HL-60 (cell line): ENCODE data around the gene LINC01488.

Experiments used
- DNase-seq, 2 experiments: peaks; one replicate each; pipeline ENCODE4 v3.0.0-alpha.2; 2010 to 2020; ENCODE audit warnings: low read depth in 1 of 2, low spot score in 1 of 2
- H3K27ac ChIP-seq: fragments of 250-450 bp; sonication (Bioruptor Pico); replicated peaks from 2 replicates; pipeline ENCODE4 v1.5.1; 2020; ENCODE audit warnings: mild to moderate bottlenecking, moderate library complexity
- H3K27me3 ChIP-seq: fragments of 250-450 bp; sonication (Bioruptor Pico); 2 replicates; pipeline ENCODE4 v1.5.1; 2021; ENCODE audit warnings: mild to moderate bottlenecking, moderate library complexity; ENCODE audit not compliant: insufficient read depth, poor library complexity, severe bottlenecking
- H3K4me3 ChIP-seq: replicated peaks from 2 replicates; pipeline ENCODE4 v1.5.1; 2011; ENCODE audit warnings: mild to moderate bottlenecking, control low read depth, low read length; ENCODE audit not compliant: insufficient read depth
- GABPA ChIP-seq: IDR thresholded peaks from 2 replicates; pipeline ENCODE4 v1.6.1; 2012; ENCODE audit warnings: low read depth
- POLR2AphosphoS5 ChIP-seq: IDR thresholded peaks from 2 replicates; pipeline ENCODE4 v1.6.1; 2012; ENCODE audit warnings: low read depth
- SPI1 ChIP-seq: IDR thresholded peaks from 2 replicates; pipeline ENCODE4 v1.6.1; 2012; ENCODE audit warnings: low read depth, mild to moderate bottlenecking, borderline replicate concordance
- TF ChIP-seq, protein P1 (sequence below): IDR thresholded peaks from one replicate; pipeline ENCODE4 v1.5.1; 2011; ENCODE audit warnings: low read length, control low read depth, inconsistent platforms; ENCODE audit not compliant: insufficient read depth
- TF ChIP-seq, protein P2 (sequence below): IDR thresholded peaks from 2 replicates; pipeline ENCODE4 v1.6.1; 2012; ENCODE audit warnings: low read depth; ENCODE audit not compliant: insufficient replicate concordance

LINC01488 gene

DNA sequence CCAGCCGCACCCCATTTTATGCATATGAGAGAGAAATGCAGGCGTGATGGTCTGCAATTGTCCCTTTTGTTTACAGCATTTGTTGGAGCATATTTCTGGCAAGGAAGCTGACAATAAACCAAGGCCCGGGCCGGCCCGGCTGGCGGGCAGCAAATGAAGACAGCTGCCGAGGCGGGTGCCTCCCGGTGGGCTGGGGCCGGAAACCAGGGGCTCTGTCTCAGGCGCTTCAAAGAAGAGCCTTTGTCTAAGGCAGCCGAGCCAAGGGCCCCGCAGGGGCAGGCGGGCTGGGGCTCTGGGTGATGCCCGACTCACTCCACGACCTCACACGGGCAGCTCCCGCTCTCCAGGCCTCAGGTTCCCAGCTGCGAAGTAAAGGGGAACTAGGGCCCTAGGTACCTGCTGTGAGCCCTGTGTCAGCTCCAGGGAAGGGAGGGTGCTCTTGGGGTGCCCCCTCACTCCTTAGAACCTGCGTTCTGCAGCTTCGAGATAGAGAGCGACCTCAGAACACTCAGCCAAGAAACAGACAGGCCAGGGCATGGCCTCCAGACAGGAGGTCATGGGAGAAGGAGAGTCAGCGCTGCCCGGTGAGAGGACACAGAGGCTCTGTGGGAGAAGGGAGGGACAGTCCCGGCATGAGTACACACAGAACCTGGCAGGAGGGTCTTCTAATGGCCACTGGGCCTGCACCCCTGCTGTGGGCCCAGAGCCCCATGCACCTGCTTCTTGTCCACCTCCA lies 2.4 kb downstream of the LINC01488 start:
- no peak overlapping the region for H3K27ac ChIP-seq
- H3K27me3 ChIP-seq, result no peaks in the 10 kb centered on the region
- no peak overlapping the region for H3K4me3 ChIP-seq
- TF ChIP-seq, protein P1, sequence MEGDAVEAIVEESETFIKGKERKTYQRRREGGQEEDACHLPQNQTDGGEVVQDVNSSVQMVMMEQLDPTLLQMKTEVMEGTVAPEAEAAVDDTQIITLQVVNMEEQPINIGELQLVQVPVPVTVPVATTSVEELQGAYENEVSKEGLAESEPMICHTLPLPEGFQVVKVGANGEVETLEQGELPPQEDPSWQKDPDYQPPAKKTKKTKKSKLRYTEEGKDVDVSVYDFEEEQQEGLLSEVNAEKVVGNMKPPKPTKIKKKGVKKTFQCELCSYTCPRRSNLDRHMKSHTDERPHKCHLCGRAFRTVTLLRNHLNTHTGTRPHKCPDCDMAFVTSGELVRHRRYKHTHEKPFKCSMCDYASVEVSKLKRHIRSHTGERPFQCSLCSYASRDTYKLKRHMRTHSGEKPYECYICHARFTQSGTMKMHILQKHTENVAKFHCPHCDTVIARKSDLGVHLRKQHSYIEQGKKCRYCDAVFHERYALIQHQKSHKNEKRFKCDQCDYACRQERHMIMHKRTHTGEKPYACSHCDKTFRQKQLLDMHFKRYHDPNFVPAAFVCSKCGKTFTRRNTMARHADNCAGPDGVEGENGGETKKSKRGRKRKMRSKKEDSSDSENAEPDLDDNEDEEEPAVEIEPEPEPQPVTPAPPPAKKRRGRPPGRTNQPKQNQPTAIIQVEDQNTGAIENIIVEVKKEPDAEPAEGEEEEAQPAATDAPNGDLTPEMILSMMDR, result no peak
- no peak for TF ChIP-seq GABPA
- TF ChIP-seq POLR2AphosphoS5, result no peak
- TF ChIP-seq SPI1, result no peak
- TF ChIP-seq, protein P2, sequence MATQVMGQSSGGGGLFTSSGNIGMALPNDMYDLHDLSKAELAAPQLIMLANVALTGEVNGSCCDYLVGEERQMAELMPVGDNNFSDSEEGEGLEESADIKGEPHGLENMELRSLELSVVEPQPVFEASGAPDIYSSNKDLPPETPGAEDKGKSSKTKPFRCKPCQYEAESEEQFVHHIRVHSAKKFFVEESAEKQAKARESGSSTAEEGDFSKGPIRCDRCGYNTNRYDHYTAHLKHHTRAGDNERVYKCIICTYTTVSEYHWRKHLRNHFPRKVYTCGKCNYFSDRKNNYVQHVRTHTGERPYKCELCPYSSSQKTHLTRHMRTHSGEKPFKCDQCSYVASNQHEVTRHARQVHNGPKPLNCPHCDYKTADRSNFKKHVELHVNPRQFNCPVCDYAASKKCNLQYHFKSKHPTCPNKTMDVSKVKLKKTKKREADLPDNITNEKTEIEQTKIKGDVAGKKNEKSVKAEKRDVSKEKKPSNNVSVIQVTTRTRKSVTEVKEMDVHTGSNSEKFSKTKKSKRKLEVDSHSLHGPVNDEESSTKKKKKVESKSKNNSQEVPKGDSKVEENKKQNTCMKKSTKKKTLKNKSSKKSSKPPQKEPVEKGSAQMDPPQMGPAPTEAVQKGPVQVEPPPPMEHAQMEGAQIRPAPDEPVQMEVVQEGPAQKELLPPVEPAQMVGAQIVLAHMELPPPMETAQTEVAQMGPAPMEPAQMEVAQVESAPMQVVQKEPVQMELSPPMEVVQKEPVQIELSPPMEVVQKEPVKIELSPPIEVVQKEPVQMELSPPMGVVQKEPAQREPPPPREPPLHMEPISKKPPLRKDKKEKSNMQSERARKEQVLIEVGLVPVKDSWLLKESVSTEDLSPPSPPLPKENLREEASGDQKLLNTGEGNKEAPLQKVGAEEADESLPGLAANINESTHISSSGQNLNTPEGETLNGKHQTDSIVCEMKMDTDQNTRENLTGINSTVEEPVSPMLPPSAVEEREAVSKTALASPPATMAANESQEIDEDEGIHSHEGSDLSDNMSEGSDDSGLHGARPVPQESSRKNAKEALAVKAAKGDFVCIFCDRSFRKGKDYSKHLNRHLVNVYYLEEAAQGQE, result no peak
- no peak for DNase-seq

DNA sequence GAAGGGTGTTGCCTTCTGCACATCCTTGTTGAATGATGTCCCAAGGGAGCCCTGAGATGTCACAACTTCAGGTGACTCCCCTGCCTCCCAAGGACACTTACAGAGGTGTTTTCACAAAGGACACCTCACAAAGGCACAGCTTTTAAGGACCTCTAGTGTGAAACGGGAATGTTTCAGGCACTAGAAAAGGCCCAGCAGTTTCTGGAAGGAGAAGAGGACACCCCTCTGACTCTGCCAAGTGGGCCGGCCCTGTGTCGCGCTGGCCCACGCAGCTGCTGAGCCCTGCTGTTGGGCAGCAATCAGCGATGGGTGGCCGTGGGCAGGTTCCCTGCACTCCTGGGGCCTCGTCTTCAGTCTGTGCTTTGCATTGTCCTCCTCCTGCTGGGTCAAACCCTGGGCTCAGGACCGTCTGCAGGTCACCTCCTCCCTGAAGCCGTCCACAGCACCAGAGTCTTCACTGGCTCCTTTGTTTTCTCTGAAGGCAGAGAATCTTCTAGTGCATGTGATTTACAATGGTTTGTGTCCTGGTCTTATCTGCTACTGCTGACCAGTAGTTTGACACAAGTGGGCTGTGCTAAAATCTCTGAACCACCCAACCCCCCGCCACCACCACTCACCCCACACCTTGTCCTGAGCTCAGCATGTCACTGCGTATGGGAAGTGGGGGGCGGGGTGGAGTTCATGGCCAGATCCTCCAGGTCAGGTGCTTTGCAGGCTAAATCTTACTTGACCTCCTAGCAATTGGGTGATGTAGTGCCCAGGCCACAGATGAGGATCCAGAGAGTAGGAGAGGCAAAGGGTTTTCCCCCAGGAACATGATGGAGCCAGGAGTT lies 3.2 kb downstream of the LINC01488 start:
- TF ChIP-seq SPI1 (no peak), GABPA (no peak), POLR2AphosphoS5 (no peak)
- TF ChIP-seq, protein P1, result no peak
- TF ChIP-seq, protein P2, result no peak
- DNase-seq, result no peak
- Histone ChIP-seq H3K27ac (no peak overlapping the region), H3K4me3 (no peak overlapping the region), H3K27me3 (no peaks in the 10 kb centered on the region)

DNA sequence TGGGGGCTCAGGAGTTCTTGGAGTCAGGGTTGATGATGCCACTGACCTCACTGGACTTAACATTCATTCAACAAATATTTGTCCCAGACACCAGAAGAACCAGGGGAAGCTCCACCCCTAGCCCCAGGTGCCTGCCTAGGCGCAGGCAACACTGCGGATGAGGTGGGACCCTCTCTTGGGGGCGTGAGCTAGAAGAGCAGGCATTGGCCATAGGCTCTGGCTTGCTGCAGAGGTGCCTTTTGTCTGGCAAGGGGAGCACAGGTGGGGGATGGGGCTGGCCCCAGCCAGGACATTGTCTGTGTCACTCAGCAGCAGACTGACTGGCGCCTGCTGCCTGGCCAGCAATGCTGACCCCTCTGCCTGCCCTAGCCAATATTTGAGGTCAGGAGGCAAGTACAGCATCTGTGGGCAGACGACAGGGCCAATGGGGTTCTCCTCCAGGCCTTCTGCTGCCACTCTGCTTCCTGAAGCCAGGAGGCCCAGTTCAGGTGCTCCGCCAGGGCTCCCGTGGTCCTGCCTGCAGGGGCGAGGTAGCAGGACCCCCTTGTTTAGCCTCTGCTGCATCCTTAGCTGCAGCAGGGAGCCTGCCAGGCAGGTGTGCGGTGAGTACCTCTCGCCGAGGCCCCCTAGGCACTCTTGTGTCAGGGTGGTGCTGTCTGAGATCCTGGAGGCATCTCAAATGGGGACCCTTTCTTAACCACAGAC lies 4.0 kb downstream of the LINC01488 start:
- Histone ChIP-seq H3K27ac (no peak overlapping the region), H3K27me3 (no peaks in the 10 kb centered on the region)
- TF ChIP-seq POLR2AphosphoS5, result no peak
- TF ChIP-seq SPI1, result no peak
- no peak for TF ChIP-seq GABPA
- TF ChIP-seq, protein P2, result no peak
- TF ChIP-seq, protein P1, result no peak

More for the DNA sequence above, 4.0 kb downstream of the LINC01488 start:
- H3K4me3 ChIP-seq, result no peak overlapping the region
- no peak for DNase-seq
